Activated naive CD4-positive, alpha-beta T cell treated with anti-CD3 and anti-CD28 coated beads for 36 hours (primary cell): Measurements from ENCODE around the gene MFAP4. TPM values are rescaled to one million over a fixed set of nuclear protein-coding genes. Genes with fewer than 3 reads are reported as not detected.
A peak's percentile ranks its signal among the peaks of the same experiment; 100 is the strongest.

ENCODE experiments used
- CTCF ChIA-PET: fragments of 350-600 bp; sonication (Branson Sonifier 250); formaldehyde crosslinking; loops from one replicate; lab custom pipeline; 2021; ENCODE audit warnings: antibody characterized with exemption; lab: Charles Lee
- DNase-seq: peaks from one replicate; pipeline ENCODE4 v3.0.0-alpha.2; 2020
- H3K27ac Mint-ChIP-seq: one replicate; pipeline ENCODE4 v1.8.0; 2021; ENCODE audit warnings: mild to moderate bottlenecking, mixed read lengths
- H3K27me3 Mint-ChIP-seq: one replicate; pipeline ENCODE4 v1.8.0; 2021; ENCODE audit warnings: low read depth, mixed read lengths
- H3K36me3 Mint-ChIP-seq: one replicate; pipeline ENCODE4 v1.8.0; 2021; ENCODE audit warnings: low read depth, mixed read lengths
- H3K4me1 Mint-ChIP-seq: one replicate; pipeline ENCODE4 v1.8.0; 2021; ENCODE audit warnings: low read depth, mixed read lengths
- H3K4me3 Mint-ChIP-seq: one replicate; pipeline ENCODE4 v1.8.0; 2021; ENCODE audit warnings: mild to moderate bottlenecking, moderate library complexity, mixed read lengths
- H3K9me3 Mint-ChIP-seq: one replicate; pipeline ENCODE4 v1.8.0; 2021; ENCODE audit warnings: mixed read lengths
- intact Hi-C: fragments of 100-400 bp; cut with micrococcal nuclease; formaldehyde crosslinking; loops from one replicate; pipeline ENCODE4 v1.15.1; 2023
- total RNA-seq, 2 experiments: library from RNA; stranded (reverse); gene quantifications; one replicate each; pipeline ENCODE4 v1.2.3, GENCODE V29; 2021

The MFAP4 gene
- total RNA-seq, 2 experiments from 2014 or later = not detected

GRCh38 chr17:19371259-19372010 is 15.6 kb downstream of the MFAP4 start:
- no peaks in the 10 kb centered on the region for H3K27me3 Mint-ChIP-seq
- H3K9me3 Mint-ChIP-seq = no peaks in the 10 kb centered on the region
- peaks cover 25% of the 10 kb centered on the region for H3K4me1 Mint-ChIP-seq
- no peaks in the 10 kb centered on the region for H3K36me3 Mint-ChIP-seq
- DNase-seq = no peak
- no peak overlapping the region for H3K4me3 Mint-ChIP-seq
- intact Hi-C loops = no loop called here
- CTCF ChIA-PET = interaction anchor here (0.5 to 1.0 kb wide), 2 partner anchors 9 to 135 kb away, joined by 3 to 6 read pairs; partner anchors contain the start of gene B9D1
- H3K27ac Mint-ChIP-seq = no peak overlapping the region

- H3K4me1 Mint-ChIP-seq = peaks cover 22% of the 10 kb centered on the region
- DNase-seq = peak; percentile 18
- intact Hi-C loops = no loop called here
- CTCF ChIA-PET = interaction anchor here (1.0 to 1.8 kb wide), 2 partner anchors 8 to 77 kb away, joined by 6 to 10 read pairs; partner anchors contain the start of gene B9D1
- no peaks in the 10 kb centered on the region for H3K9me3 Mint-ChIP-seq
- H3K36me3 Mint-ChIP-seq = no peaks in the 10 kb centered on the region
- H3K27ac Mint-ChIP-seq = no peak overlapping the region
- H3K27me3 Mint-ChIP-seq = no peaks in the 10 kb centered on the region
- no peak overlapping the region for H3K4me3 Mint-ChIP-seq
These were observed 16.5 kb downstream of the MFAP4 start for GRCh38 chr17:19370493-19370960.

- H3K4me3 Mint-ChIP-seq = no peak overlapping the region
- no peaks in the 10 kb centered on the region for H3K36me3 Mint-ChIP-seq
- peaks cover 22% of the 10 kb centered on the region for H3K4me1 Mint-ChIP-seq
These were observed 17.0 kb downstream of the MFAP4 start for GRCh38 chr17:19369846-19370492.

GRCh38 chr17:19369107-19369778 is 17.7 kb downstream of the MFAP4 start:
- DNase-seq = no peak
- H3K4me3 Mint-ChIP-seq = no peak overlapping the region
- no peaks in the 10 kb centered on the region for H3K36me3 Mint-ChIP-seq
- H3K27ac Mint-ChIP-seq = no peak overlapping the region
- no peaks in the 10 kb centered on the region for H3K9me3 Mint-ChIP-seq
- intact Hi-C loops = loop anchor here (10.0 kb wide), 1 partner anchor 606 kb away; the partner anchor contains the start of gene AKAP10
- CTCF ChIA-PET = interaction anchor here (1.1 to 1.8 kb wide), 4 partner anchors 9 to 78 kb away, joined by 3 to 10 read pairs (median 4); partner anchors contain the start of gene MAPK7
- H3K4me1 Mint-ChIP-seq = peaks cover 22% of the 10 kb centered on the region
- H3K27me3 Mint-ChIP-seq = no peaks in the 10 kb centered on the region

More at GRCh38 chr17:19369846-19370492, 17.0 kb downstream of the MFAP4 start:
- Mint-ChIP-seq H3K27me3 (no peaks in the 10 kb centered on the region), H3K9me3 (no peaks in the 10 kb centered on the region), H3K27ac (no peak overlapping the region)
- intact Hi-C loops = loop anchor here (10.0 kb wide), 1 partner anchor 605 kb away; the partner anchor contains the start of gene AKAP10
- CTCF ChIA-PET = interaction anchor here (1.8 kb wide), 1 partner anchor 77 kb away, joined by 10 read pairs; no protein-coding TSS in a partner anchor
- peak; percentile 21 for DNase-seq

GRCh38 chr17:19368229-19368628 is 18.8 kb downstream of the MFAP4 start:
- no peak overlapping the region for H3K27ac Mint-ChIP-seq
- no peaks in the 10 kb centered on the region for H3K9me3 Mint-ChIP-seq
- peaks cover 22% of the 10 kb centered on the region for H3K4me1 Mint-ChIP-seq
- H3K36me3 Mint-ChIP-seq = no peaks in the 10 kb centered on the region
- no peak overlapping the region for H3K4me3 Mint-ChIP-seq
- intact Hi-C loops = loop anchor here (10.0 kb wide), 1 partner anchor 607 kb away; the partner anchor contains the start of gene AKAP10
- no peaks in the 10 kb centered on the region for H3K27me3 Mint-ChIP-seq
- CTCF ChIA-PET = interaction anchor here (1.1 to 1.3 kb wide), 3 partner anchors 10 to 30 kb away, joined by 3 to 5 read pairs (median 3); partner anchors contain the start of gene MAPK7
- DNase-seq = no peak

- no peaks in the 10 kb centered on the region for H3K36me3 Mint-ChIP-seq
- H3K9me3 Mint-ChIP-seq = no peaks in the 10 kb centered on the region
- intact Hi-C loops = loop anchor here (10.0 kb wide), 1 partner anchor 608 kb away; the partner anchor contains the start of gene AKAP10
- no peak overlapping the region for H3K4me3 Mint-ChIP-seq
- H3K27ac Mint-ChIP-seq = no peak overlapping the region
- no peak for DNase-seq
- CTCF ChIA-PET = interaction anchor here (4.9 to 5.2 kb wide), 2 partner anchors 13 to 80 kb away, joined by 46 to 85 read pairs; partner anchors contain the start of gene MAPK7
- H3K27me3 Mint-ChIP-seq = no peaks in the 10 kb centered on the region
- peaks cover 27% of the 10 kb centered on the region for H3K4me1 Mint-ChIP-seq
These were observed 20.4 kb downstream of the MFAP4 start for GRCh38 chr17:19366637-19366972.

GRCh38 chr17:19365833-19366636 is 21.0 kb downstream of the MFAP4 start:
- H3K9me3 Mint-ChIP-seq = no peaks in the 10 kb centered on the region
- H3K27ac Mint-ChIP-seq = no peak overlapping the region
- peaks cover 24% of the 10 kb centered on the region for H3K4me1 Mint-ChIP-seq
- no peak for DNase-seq
- no peaks in the 10 kb centered on the region for H3K27me3 Mint-ChIP-seq
- intact Hi-C loops = loop anchor here (10.0 kb wide), 1 partner anchor 609 kb away; the partner anchor contains the start of gene AKAP10
- no peak overlapping the region for H3K4me3 Mint-ChIP-seq
- CTCF ChIA-PET = interaction anchor here (0.6 to 5.2 kb wide), 9 partner anchors 9 to 305 kb away, joined by 3 to 85 read pairs (median 4); partner anchors contain the start of gene MAPK7
- no peaks in the 10 kb centered on the region for H3K36me3 Mint-ChIP-seq

GRCh38 chr17:19365499-19365817 is 21.5 kb downstream of the MFAP4 start:
- CTCF ChIA-PET = interaction anchor here (0.6 to 5.2 kb wide), 9 partner anchors 9 to 306 kb away, joined by 3 to 85 read pairs (median 4); partner anchors contain the start of gene MAPK7
- Mint-ChIP-seq H3K4me3 (no peak overlapping the region), H3K27ac (no peak overlapping the region), H3K4me1 (peaks cover 20% of the 10 kb centered on the region), H3K36me3 (no peaks in the 10 kb centered on the region), H3K9me3 (no peaks in the 10 kb centered on the region), H3K27me3 (no peaks in the 10 kb centered on the region)
- no peak for DNase-seq
- intact Hi-C loops = loop anchor here (10.0 kb wide), 1 partner anchor 609 kb away; the partner anchor contains the start of gene AKAP10

- Mint-ChIP-seq H3K4me3 (no peak overlapping the region), H3K27ac (no peak overlapping the region), H3K27me3 (peaks cover 2% of the 10 kb centered on the region), H3K4me1 (peaks cover 14% of the 10 kb centered on the region), H3K36me3 (no peaks in the 10 kb centered on the region), H3K9me3 (no peaks in the 10 kb centered on the region)
- DNase-seq = no peak
- intact Hi-C loops = loop anchor here (10.0 kb wide), 1 partner anchor 610 kb away; the partner anchor contains the start of gene AKAP10
- CTCF ChIA-PET = interaction anchor here (0.6 to 5.2 kb wide), 9 partner anchors 10 to 306 kb away, joined by 3 to 85 read pairs (median 4); partner anchors contain the start of gene MAPK7
These were observed 22.1 kb downstream of the MFAP4 start for GRCh38 chr17:19364699-19365498.

GRCh38 chr17:19363460-19364035 is 23.4 kb downstream of the MFAP4 start:
- peaks cover 5% of the 10 kb centered on the region for H3K4me1 Mint-ChIP-seq
- intact Hi-C loops = loop anchor here (2.0 to 10.0 kb wide), 4 partner anchors 285 to 1181 kb away; partner anchors contain the start of genes AKAP10, ALDH3A2 and ALKBH5

More at GRCh38 chr17:19363460-19364035, 23.4 kb downstream of the MFAP4 start:
- Mint-ChIP-seq H3K9me3 (no peaks in the 10 kb centered on the region), H3K4me3 (no peak overlapping the region), H3K27me3 (peaks cover 2% of the 10 kb centered on the region), H3K27ac (no peak overlapping the region), H3K36me3 (no peaks in the 10 kb centered on the region)
- no peak for DNase-seq
- CTCF ChIA-PET = interaction anchor here (0.9 to 5.2 kb wide), 22 partner anchors 9 to 403 kb away, joined by 3 to 85 read pairs (median 4); partner anchors contain the start of genes ALDH3A2 and MAPK7
